ENCODE measurements around the gene AAR2. TPM values are rescaled to one million over a fixed set of nuclear protein-coding genes. Genes with fewer than 3 reads are reported as not detected.

The AAR2 gene
- total RNA-seq, 1 experiment from 2014 or later, result 36.9 TPM

GRCh38 chr20:36243726-36244125, 7.4 kb downstream of the AAR2 start:
- H3K4ac ChIP-seq (ENCODE audit: low read depth, low read length), result no peak overlapping the region
- H2BK12ac ChIP-seq (ENCODE audit: insufficient read length, low read depth, low read length), result no peak overlapping the region
- H3K79me1 ChIP-seq (ENCODE audit: insufficient read depth, low read depth, low read length, poor library complexity, severe bottlenecking), result no peaks in the 10 kb centered on the region
- no peak for TF ChIP-seq CTCF (conservative IDR thresholded peaks at IDR 0.05)
- no peak overlapping the region for H3T11ph ChIP-seq (ENCODE audit: low read length)
- no peak overlapping the region for H3K27ac ChIP-seq (ENCODE audit: insufficient read length, low read depth, low read length)
- H3K79me2 ChIP-seq (ENCODE audit: insufficient read depth, low read length), result 0 out of 2 replicates have a peak, but pooled peaks cover 1% of the 10 kb centered on the region
- H3K23ac ChIP-seq (ENCODE audit: insufficient read length, low read depth, low read length), result no peak overlapping the region
- no peak overlapping the region for H3K27ac Mint-ChIP-seq
- H2BK5ac ChIP-seq (ENCODE audit: insufficient read length, low read length), result no peak overlapping the region
- no peaks in the 10 kb centered on the region for H3K27me3 Mint-ChIP-seq (ENCODE audit: low read depth)
- no peak overlapping the region for H4K8ac ChIP-seq (replicated peaks; ENCODE audit: insufficient read length, low read depth, low read length)
- no peaks in the 10 kb centered on the region for H3K4me1 ChIP-seq (ENCODE audit: insufficient read depth, low read length)
- no peak overlapping the region for H2BK120ac ChIP-seq (ENCODE audit: low read depth, low read length, poor library complexity, severe bottlenecking)
- H3K4me3 Mint-ChIP-seq, result no peak overlapping the region
- H2BK20ac ChIP-seq (ENCODE audit: low read depth, low read length, poor library complexity, severe bottlenecking), result no peak overlapping the region
- no CpG with 5 or more reads among the region's 1 CpG for WGBS (ENCODE audit: extremely low coverage, insufficient read length, low lambda C conversion rate)
- no peak overlapping the region for H3K4me2 ChIP-seq (ENCODE audit: insufficient read depth, insufficient read length, low read length)
- H3K23me2 ChIP-seq (ENCODE audit: insufficient read length, low read depth, low read length, poor library complexity, severe bottlenecking), result no peaks in the 10 kb centered on the region
- H4K20me1 ChIP-seq (ENCODE audit: control insufficient read depth, insufficient read depth, insufficient read length), result no peaks in the 10 kb centered on the region
- H4K5ac ChIP-seq (ENCODE audit: insufficient read length, low read depth, low read length), result no peak overlapping the region
- no peak overlapping the region for H2BK15ac ChIP-seq (ENCODE audit: low read depth, low read length)
- H3K18ac ChIP-seq (ENCODE audit: insufficient read length, low read depth, low read length), result no peak overlapping the region
- 0 out of 4 replicates have a peak, but pooled peaks cover 0 to under 1% of the 10 kb centered on the region in 2 experiments for H3K4me1 Mint-ChIP-seq
- no peak overlapping the region for H2AFZ ChIP-seq (ENCODE audit: low read length)
- no peak overlapping the region for H3K9ac ChIP-seq (ENCODE audit: extremely low read depth, insufficient read length, low read length)
- H3K56ac ChIP-seq (ENCODE audit: insufficient read length, low read depth, low read length), result no peak overlapping the region
- H3K9me3 ChIP-seq (ENCODE audit: control insufficient read depth, low read depth, low read length), result no peaks in the 10 kb centered on the region
- no peak overlapping the region for H3K14ac ChIP-seq (ENCODE audit: insufficient read depth, low read length)
- H2AK5ac ChIP-seq (ENCODE audit: insufficient read length, low read length), result no peak overlapping the region
- no peaks in the 10 kb centered on the region for H3K9me3 Mint-ChIP-seq
- no peaks in the 10 kb centered on the region for H3K27me3 ChIP-seq (ENCODE audit: insufficient read depth, low read length)
- no peak for DNase-seq
- peaks cover 19 to 76% (median 50%) of the 10 kb centered on the region in 3 experiments; a peak in 6 of 7 replicates for H3K36me3 Mint-ChIP-seq (ENCODE audit: insufficient read depth in 1 of 3, low read depth in 3 of 3)
- H4K91ac ChIP-seq (ENCODE audit: insufficient read length, low read depth, low read length), result no peak overlapping the region

All from H9 (cell line).